Sigmoid colon (tissue), 3 donors: ENCODE data around the gene DIS3L2.

Experiments
- POLR2A ChIP-seq, 2 donors: fragments of 450-650 bp; IDR thresholded peaks; one replicate each; pipeline ENCODE4 v1.6.1; 2016; ENCODE audit warnings: antibody characterized with exemption in 2 of 2, mild to moderate bottlenecking in 2 of 2, moderate library complexity in 2 of 2
- TF ChIP-seq, protein P1 (sequence below), 4 experiments: fragments of 450-650 bp in 3 of 4; fragments of 200-600 bp in 1 of 4; IDR thresholded peaks; one replicate each; pipeline ENCODE4 v1.5.1; 2016 to 2019; ENCODE audit warnings: antibody characterized with exemption in 4 of 4, mild to moderate bottlenecking in 3 of 4, moderate library complexity in 2 of 4

DNA sequence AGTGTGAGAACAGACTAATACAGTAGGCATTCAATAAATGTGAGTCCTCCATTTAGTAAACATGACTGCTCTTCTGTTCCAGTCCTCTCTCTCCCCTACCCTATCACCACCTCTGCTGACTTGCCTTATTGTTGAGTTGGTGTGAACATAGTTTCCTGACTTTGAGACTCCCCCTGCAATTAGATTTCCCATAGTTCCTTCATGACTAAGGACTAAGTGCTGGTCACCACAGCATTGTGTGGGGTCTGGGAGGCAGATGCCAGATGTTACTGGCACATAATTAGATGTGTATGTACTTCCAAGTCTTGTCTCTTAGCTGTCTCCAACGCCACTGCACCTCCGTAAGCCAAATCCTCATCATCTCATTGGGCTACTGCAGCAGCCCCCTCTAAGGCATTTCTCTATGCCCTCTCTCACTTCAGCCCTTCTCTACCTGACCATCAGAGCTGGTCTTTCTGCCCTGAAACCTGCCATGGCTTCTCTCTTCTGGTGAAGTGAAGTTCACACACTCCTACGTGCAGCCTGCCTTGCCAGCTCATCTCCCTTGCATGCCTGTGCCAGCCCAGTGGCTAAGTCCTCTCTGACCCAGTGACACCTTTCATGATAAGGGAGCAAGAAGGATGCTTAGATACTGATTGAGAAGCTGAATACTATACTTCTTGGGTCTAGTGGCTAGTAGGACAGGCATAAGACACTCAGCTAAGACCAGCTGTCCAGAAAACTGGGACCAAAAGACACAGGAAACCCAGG, 335.4 kb downstream of the DIS3L2 start:
- TF ChIP-seq, protein P1, sequence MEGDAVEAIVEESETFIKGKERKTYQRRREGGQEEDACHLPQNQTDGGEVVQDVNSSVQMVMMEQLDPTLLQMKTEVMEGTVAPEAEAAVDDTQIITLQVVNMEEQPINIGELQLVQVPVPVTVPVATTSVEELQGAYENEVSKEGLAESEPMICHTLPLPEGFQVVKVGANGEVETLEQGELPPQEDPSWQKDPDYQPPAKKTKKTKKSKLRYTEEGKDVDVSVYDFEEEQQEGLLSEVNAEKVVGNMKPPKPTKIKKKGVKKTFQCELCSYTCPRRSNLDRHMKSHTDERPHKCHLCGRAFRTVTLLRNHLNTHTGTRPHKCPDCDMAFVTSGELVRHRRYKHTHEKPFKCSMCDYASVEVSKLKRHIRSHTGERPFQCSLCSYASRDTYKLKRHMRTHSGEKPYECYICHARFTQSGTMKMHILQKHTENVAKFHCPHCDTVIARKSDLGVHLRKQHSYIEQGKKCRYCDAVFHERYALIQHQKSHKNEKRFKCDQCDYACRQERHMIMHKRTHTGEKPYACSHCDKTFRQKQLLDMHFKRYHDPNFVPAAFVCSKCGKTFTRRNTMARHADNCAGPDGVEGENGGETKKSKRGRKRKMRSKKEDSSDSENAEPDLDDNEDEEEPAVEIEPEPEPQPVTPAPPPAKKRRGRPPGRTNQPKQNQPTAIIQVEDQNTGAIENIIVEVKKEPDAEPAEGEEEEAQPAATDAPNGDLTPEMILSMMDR (IDR thresholded peaks at IDR 0.05), result no peak
- TF ChIP-seq POLR2A (IDR thresholded peaks at IDR 0.05), result no peak
